IMR-90 (cell line): Measurements from ENCODE around the gene NUDT7.

Experiments
- CEBPB ChIP-seq: IDR thresholded peaks from 2 replicates; pipeline ENCODE4 v1.6.1; 2012; ENCODE audit warnings: low read depth, low read length, improper control_type of control experiment
- CTCF ChIP-seq: conservative IDR thresholded peaks from 2 replicates; pipeline ENCODE4 v1.5.1; 2012; ENCODE audit warnings: mild to moderate bottlenecking, low read depth, low read length, improper control_type of control experiment
- POLR2A ChIP-seq: IDR thresholded peaks from 2 replicates; pipeline ENCODE4 v1.6.1; 2012; ENCODE audit warnings: mild to moderate bottlenecking, low read depth, low read length

GRCh38 chr16:77761204-77761603, 38.9 kb downstream of the NUDT7 start:
- TF ChIP-seq POLR2A (no peak), CTCF (no peak), CEBPB (no peak)
